Trophoblast cell (in vitro differentiated cells and primary cell): ENCODE data around the gene PTPRN2.
"Not testable (repeated sequence)": the region's sequence is repeated elsewhere in the genome, so short reads cannot be mapped to it uniquely, and the experiment has no call there.

Experiments
- DNase-seq, 2 donors: peaks; one replicate each; pipeline ENCODE4 v3.0.0-alpha.2; 2016
- H2AFZ ChIP-seq: 2 replicates; pipeline ENCODE4 v1.6.1; 2013; ENCODE audit warnings: low read length, moderate library complexity, mild to moderate bottlenecking; ENCODE audit not compliant: insufficient read depth, poor library complexity
- H2AK5ac ChIP-seq: 2 replicates; pipeline ENCODE4 v1.6.1; 2013; ENCODE audit warnings: mild to moderate bottlenecking, low read length
- H2BK120ac ChIP-seq: 2 replicates; pipeline ENCODE4 v1.6.1; 2013; ENCODE audit warnings: low read length, mild to moderate bottlenecking, moderate library complexity; ENCODE audit not compliant: insufficient read depth, poor library complexity
- H2BK12ac ChIP-seq: 2 replicates; pipeline ENCODE4 v1.6.1; 2013; ENCODE audit warnings: mild to moderate bottlenecking, low read length, moderate library complexity
- H2BK5ac ChIP-seq: 2 replicates; pipeline ENCODE4 v1.6.1; 2013; ENCODE audit warnings: low read length, low read depth, moderate library complexity, mild to moderate bottlenecking; ENCODE audit not compliant: poor library complexity
- H3K14ac ChIP-seq: 2 replicates; pipeline ENCODE4 v1.6.1; 2013; ENCODE audit warnings: mild to moderate bottlenecking, low read length
- H3K18ac ChIP-seq: 2 replicates; pipeline ENCODE4 v1.6.1; 2013; ENCODE audit warnings: mild to moderate bottlenecking, low read length
- H3K23ac ChIP-seq: 2 replicates; pipeline ENCODE4 v1.6.1; 2013; ENCODE audit warnings: low read length
- H3K27ac ChIP-seq: 2 replicates; pipeline ENCODE4 v1.5.1; 2013; ENCODE audit warnings: low read depth, mild to moderate bottlenecking, inconsistent platforms, low read length, moderate library complexity
- H3K27me3 ChIP-seq: 2 replicates; pipeline ENCODE4 v1.6.1; 2013; ENCODE audit warnings: inconsistent platforms, mild to moderate bottlenecking, low read length, moderate library complexity; ENCODE audit not compliant: insufficient read depth
- H3K36me3 ChIP-seq, 2 experiments: 1 replicate in 1 of 2; 2 replicates in 1 of 2; pipeline ENCODE4 v1.6.1; 2013; ENCODE audit warnings: low read length in 2 of 2, mild to moderate bottlenecking in 2 of 2, moderate library complexity in 1 of 2; ENCODE audit not compliant: insufficient read depth in 2 of 2, control insufficient read depth in 1 of 2
- H3K4ac ChIP-seq: 2 replicates; pipeline ENCODE4 v1.6.1; 2013; ENCODE audit warnings: low read depth, mild to moderate bottlenecking, low read length, moderate library complexity
- H3K4me1 ChIP-seq, 2 experiments: 1 replicate in 1 of 2; 2 replicates in 1 of 2; pipeline ENCODE4 v1.6.1; 2013; ENCODE audit warnings: low read length in 2 of 2, mild to moderate bottlenecking in 2 of 2, moderate library complexity in 1 of 2; ENCODE audit not compliant: insufficient read depth in 2 of 2, control insufficient read depth in 1 of 2
- H3K4me2 ChIP-seq: 2 replicates; pipeline ENCODE4 v1.6.1; 2013; ENCODE audit warnings: inconsistent platforms, mild to moderate bottlenecking, low read length, moderate library complexity
- H3K4me3 ChIP-seq: 2 replicates; pipeline ENCODE4 v1.5.1; 2013; ENCODE audit warnings: mild to moderate bottlenecking, low read depth, low read length, inconsistent platforms
- H3K79me1 ChIP-seq: one replicate; pipeline ENCODE4 v1.6.1; 2013; ENCODE audit warnings: low read length
- H3K79me2 ChIP-seq: 2 replicates; pipeline ENCODE4 v1.6.1; 2013; ENCODE audit warnings: low read length, mild to moderate bottlenecking; ENCODE audit not compliant: control insufficient read depth, insufficient read depth, poor library complexity
- H3K9ac ChIP-seq: 2 replicates; pipeline ENCODE4 v1.6.1; 2013; ENCODE audit warnings: mild to moderate bottlenecking, low read length
- H3K9me3 ChIP-seq: 2 replicates; pipeline ENCODE4 v1.6.1; 2013; ENCODE audit warnings: low read depth, mild to moderate bottlenecking, control low read depth, inconsistent platforms, low read length; ENCODE audit not compliant: insufficient read depth
- H4K12ac ChIP-seq: 2 replicates; pipeline ENCODE4 v1.6.1; 2013; ENCODE audit warnings: low read depth, mild to moderate bottlenecking, low read length, moderate library complexity
- H4K8ac ChIP-seq: 2 replicates; pipeline ENCODE4 v1.6.1; 2013; ENCODE audit warnings: low read depth, mild to moderate bottlenecking, low read length, moderate library complexity
- H4K91ac ChIP-seq: one replicate; pipeline ENCODE4 v1.6.1; 2013; ENCODE audit warnings: low read depth, mild to moderate bottlenecking, low read length, moderate library complexity
- WGBS: extraction: QIAGEN DNeasy Blood & Tissue Kit; methylation state at CpG from one replicate; pipeline ENCODE4 v1.1.7; 2013; ENCODE audit warnings: missing lambda C conversion rate; ENCODE audit not compliant: insufficient read length, insufficient coverage; ENCODE audit errors: extremely low coverage; 5-methylcytosine and 5-hydroxymethylcytosine counted together

The PTPRN2 gene

GRCh38 chr7:157734676-157735640, 852.7 kb downstream of the PTPRN2 start:
- no peaks in the 10 kb centered on the region for H3K79me2 ChIP-seq
- no CpG with 5 or more reads among the region's 28 CpGs for WGBS

GRCh38 chr7:157733760-157734395, 853.7 kb downstream of the PTPRN2 start:
- H3K27me3 ChIP-seq, H2BK12ac ChIP-seq, H4K12ac ChIP-seq, H3K9me3 ChIP-seq, H2AK5ac ChIP-seq, H2BK5ac ChIP-seq, H2AFZ ChIP-seq, H3K27ac ChIP-seq, H2BK120ac ChIP-seq, H4K91ac ChIP-seq, H3K79me1 ChIP-seq, H3K4me1 ChIP-seq, H3K4me3 ChIP-seq, H3K4me2 ChIP-seq, H3K79me2 ChIP-seq, H3K18ac ChIP-seq, DNase-seq, H3K36me3 ChIP-seq, H3K4ac ChIP-seq, H4K8ac ChIP-seq, H3K9ac ChIP-seq, H3K14ac ChIP-seq: not testable (repeated sequence)
- WGBS: no CpG with 5 or more reads among the region's 33 CpGs
- H3K23ac ChIP-seq: peak overlapping the region; percentile 67

More at GRCh38 chr7:157734676-157735640, 852.7 kb downstream of the PTPRN2 start:
- H3K4me1 ChIP-seq: peaks cover 0 to 2% of the 10 kb centered on the region in 2 experiments
- H3K79me1 ChIP-seq: no peaks in the 10 kb centered on the region
- no peak overlapping the region for H3K4ac ChIP-seq
- no peak overlapping the region for H3K4me3 ChIP-seq
- no peak overlapping the region for H3K27ac ChIP-seq
- H4K12ac ChIP-seq: no peak overlapping the region
- H3K9me3 ChIP-seq: peaks cover 5% of the 10 kb centered on the region
- no peak overlapping the region for H3K18ac ChIP-seq
- H2BK120ac ChIP-seq: no peak overlapping the region
- no peaks in the 10 kb centered on the region for H3K36me3 ChIP-seq
- no peak overlapping the region for H2AFZ ChIP-seq
- no peak overlapping the region for H2AK5ac ChIP-seq
- H4K91ac ChIP-seq: no peak overlapping the region
- no peak overlapping the region for H2BK12ac ChIP-seq
- no peak overlapping the region for H3K4me2 ChIP-seq
- no peaks in the 10 kb centered on the region for H3K27me3 ChIP-seq
- no peak for DNase-seq
- H3K23ac ChIP-seq: no peak overlapping the region
- no peak overlapping the region for H3K9ac ChIP-seq
- H3K14ac ChIP-seq: no peak overlapping the region
- no peak overlapping the region for H4K8ac ChIP-seq
- H2BK5ac ChIP-seq: no peak overlapping the region

GRCh38 chr7:157731126-157731525, 856.5 kb downstream of the PTPRN2 start:
- no peaks in the 10 kb centered on the region for H3K4me1 ChIP-seq
- H3K4me2 ChIP-seq: no peak overlapping the region
- H3K79me2 ChIP-seq: no peaks in the 10 kb centered on the region
- no peak overlapping the region for H3K27ac ChIP-seq
- no peak overlapping the region for H3K18ac ChIP-seq
- H3K23ac ChIP-seq: no peak overlapping the region
- no peak overlapping the region for H3K4me3 ChIP-seq
- H4K12ac ChIP-seq: no peak overlapping the region
- H3K36me3 ChIP-seq: no peaks in the 10 kb centered on the region
- no peaks in the 10 kb centered on the region for H3K27me3 ChIP-seq
- no peak overlapping the region for H3K14ac ChIP-seq
- peaks cover 4% of the 10 kb centered on the region for H3K9me3 ChIP-seq
- H2BK120ac ChIP-seq: no peak overlapping the region
- no CpG with 5 or more reads among the region's 13 CpGs for WGBS
- H4K91ac ChIP-seq: no peak overlapping the region
- no peak overlapping the region for H2BK5ac ChIP-seq
- H3K9ac ChIP-seq: no peak overlapping the region
- H4K8ac ChIP-seq: no peak overlapping the region
- H2BK12ac ChIP-seq: no peak overlapping the region
- no peak overlapping the region for H2AFZ ChIP-seq
- DNase-seq: no peak
- H3K79me1 ChIP-seq: no peaks in the 10 kb centered on the region
- no peak overlapping the region for H3K4ac ChIP-seq
- no peak overlapping the region for H2AK5ac ChIP-seq

GRCh38 chr7:157730614-157731013, 857.0 kb downstream of the PTPRN2 start:
- Histone ChIP-seq H2AK5ac (no peak overlapping the region), H4K12ac (no peak overlapping the region), H3K4me1 (no peaks in the 10 kb centered on the region), H2AFZ (no peak overlapping the region), H3K9ac (no peak overlapping the region), H3K23ac (no peak overlapping the region), H2BK120ac (no peak overlapping the region), H3K79me2 (no peaks in the 10 kb centered on the region), H3K79me1 (no peaks in the 10 kb centered on the region), H2BK12ac (no peak overlapping the region), H4K91ac (no peak overlapping the region), H3K27me3 (no peaks in the 10 kb centered on the region), H3K9me3 (peaks cover 4% of the 10 kb centered on the region), H3K4me3 (no peak overlapping the region), H3K14ac (no peak overlapping the region), H2BK5ac (no peak overlapping the region), H3K4ac (no peak overlapping the region), H3K18ac (no peak overlapping the region), H3K27ac (no peak overlapping the region), H3K36me3 (no peaks in the 10 kb centered on the region), H3K4me2 (no peak overlapping the region), H4K8ac (no peak overlapping the region)
- no peak for DNase-seq
- no CpG with 5 or more reads among the region's 15 CpGs for WGBS
